GM10266 (cell line): Measurements from ENCODE around the gene ZNF784.

Experiments used
- DNase-seq: peaks from one replicate; pipeline ENCODE4 v3.0.0; 2012; ENCODE audit errors: extremely low spot score
- CTCF ChIP-seq: IDR thresholded peaks from 2 replicates; pipeline ENCODE4 v1.5.1; 2012; ENCODE audit warnings: mild to moderate bottlenecking, low read depth; ENCODE audit not compliant: control insufficient read depth, insufficient read depth; ENCODE audit errors: missing control alignments

Gene ZNF784

DNA sequence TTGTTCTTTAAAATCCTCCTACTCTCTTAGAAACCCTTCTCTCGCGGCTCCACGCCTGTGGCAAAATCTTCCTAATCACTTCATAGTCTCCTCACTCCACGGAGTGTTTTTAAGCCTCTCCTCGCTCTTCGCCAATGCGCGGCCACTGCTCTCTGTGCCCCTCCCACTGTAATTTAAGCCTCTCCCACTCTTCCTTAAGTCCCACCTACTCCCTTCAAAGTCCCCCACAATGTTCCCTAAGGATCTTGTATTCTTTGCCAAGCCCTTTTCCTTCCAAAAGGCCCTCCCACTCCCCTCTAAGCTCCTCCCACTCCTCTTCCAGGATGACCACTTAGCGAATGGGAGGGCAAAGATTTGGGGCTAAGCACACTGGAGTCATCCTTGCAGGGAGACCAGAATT, 26.3 kb downstream of the ZNF784 start:
- DNase-seq = no peak
- no peak for TF ChIP-seq CTCF

- no peak for DNase-seq
- TF ChIP-seq CTCF = no peak
These were observed 26.9 kb downstream of the ZNF784 start for GRCh38 chr19:55597501-55597921.

DNA sequence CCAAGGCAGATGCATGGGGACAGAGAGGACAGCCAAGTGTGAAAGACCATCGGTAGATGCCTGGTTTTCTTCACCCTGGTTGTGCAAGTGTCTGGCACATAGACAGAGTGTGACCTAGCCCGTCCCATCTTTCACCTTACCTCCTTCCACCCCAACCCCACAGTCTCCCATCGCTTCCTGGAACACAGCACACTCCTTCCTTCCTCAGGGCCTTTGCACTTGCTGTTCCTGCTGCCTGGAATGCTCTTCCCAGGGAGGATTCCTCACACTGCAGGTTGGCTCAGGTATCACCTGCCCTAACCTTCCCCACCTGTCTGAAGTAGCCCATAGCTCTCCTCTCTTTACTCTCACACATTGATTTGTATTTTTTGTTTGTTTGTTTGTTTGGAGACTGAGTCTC, 28.1 kb downstream of the ZNF784 start:
- no peak for TF ChIP-seq CTCF

DNA sequence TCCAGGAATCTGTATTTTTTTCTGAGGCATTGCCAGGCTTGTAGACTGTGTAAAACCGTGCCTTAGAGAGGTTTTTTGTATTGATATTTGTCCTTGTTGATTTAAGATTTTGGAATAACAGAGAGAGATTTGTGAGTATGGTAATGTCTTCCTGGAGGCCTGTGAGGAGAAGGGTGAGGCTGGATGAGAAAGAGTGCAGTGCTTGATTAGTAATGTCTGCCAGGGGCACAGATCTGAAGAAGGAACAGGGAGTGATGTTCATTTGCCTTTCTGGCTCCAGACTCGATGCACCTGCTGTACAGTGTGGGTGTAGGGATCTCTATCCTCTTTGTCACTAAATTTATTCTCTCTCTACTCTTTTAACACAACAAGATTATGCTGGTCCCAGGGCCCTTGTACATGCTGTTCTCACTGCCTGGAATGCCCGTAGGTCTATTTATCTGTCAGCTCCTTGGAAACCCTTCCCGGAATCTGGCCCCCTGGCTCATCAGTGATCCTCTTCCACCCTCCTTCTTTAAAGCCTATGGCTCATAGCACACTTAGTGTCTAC, 29.3 kb downstream of the ZNF784 start:
- no peak for TF ChIP-seq CTCF
- no peak for DNase-seq

More for the DNA sequence above, 28.1 kb downstream of the ZNF784 start:
- DNase-seq = no peak

DNA sequence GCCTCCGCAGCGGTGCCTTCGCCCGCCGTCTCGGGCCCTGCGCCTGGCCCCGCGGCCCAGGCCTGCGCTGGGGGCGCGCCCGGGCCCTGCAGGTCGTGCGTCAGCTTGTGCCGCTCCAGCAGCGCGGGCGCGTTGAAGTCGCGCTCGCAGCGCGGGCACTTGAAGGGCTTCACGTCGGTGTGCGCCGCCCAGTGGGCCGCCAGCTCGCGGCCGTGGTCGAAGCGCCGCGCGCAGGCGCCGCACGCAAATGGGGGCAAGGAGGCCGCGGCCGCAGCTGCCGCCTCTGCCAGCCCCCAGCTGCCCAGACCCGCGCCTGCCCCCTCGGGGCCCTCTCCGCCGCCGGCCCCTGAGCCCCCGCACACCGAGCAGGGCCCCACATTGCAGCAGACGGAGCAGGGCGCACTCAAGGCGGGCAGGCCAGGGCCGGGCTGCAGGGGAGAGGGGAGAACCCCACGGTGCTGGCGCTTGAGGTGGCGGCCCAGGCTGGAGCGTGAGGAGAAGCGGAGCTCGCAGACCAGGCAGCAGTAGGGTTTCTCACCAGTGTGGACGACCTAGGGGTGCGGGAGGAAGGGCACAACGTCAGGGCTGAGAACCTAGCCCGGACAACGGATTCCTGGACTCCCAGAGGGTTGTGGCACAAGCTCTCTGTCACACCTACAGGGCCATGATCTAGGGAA, 31.1 kb downstream of the ZNF784 start:
- no peak for DNase-seq
- TF ChIP-seq CTCF = no peak

DNA sequence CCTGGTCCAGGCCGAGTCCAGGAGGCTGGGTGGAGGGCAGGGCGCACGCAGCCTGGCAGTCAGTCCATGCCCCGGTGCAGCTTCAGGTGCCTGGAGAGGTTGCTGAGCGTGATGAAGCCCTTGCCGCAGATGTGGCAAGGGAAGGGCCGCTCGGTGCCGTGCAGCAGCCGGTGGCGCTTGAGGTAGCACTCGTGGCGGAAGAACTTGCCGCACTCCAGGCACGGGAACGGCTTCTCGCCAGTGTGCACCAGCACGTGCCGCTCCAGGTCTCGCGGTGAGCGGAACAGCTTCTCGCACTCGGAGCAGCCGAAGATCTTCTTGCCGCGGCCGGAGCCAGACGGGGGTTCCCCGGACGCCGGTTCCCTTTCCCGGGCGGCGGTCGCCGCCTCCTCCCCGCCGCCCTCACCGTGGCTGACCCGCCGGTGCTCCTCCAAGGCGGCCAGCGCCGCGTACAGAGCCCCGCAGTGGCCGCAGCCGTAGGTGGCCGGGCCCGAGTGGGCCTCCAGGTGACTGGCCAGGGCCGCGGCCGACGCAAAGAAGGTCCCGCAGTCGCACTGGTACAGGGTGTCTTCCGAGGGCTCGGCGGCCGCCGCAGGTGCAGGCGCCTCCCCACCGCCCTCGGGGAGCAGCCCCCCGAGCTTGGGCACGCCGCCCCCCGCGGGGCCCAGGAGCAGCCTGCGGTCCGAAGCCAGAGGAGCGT, 31.8 kb downstream of the ZNF784 start:
- DNase-seq = no peak
- no peak for TF ChIP-seq CTCF

DNA sequence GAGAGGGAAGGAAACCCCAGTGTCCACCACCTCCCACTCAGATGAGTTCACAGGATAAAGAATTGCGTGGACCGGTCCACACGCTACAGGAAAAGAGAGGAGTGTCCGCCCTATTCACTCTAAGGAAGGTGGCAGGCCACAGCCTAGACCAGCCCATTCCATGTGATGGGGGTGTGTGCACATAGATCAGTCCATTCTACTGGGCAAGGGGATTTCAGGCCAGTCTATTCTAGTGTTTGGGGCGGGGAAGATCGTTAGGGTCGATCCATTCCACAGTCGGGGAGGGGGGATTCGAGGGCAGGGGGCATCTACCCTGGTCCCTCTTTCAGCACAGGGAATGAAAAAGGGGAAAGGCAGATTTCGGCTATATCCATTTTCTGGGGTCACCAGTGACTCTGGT, 32.8 kb downstream of the ZNF784 start:
- TF ChIP-seq CTCF = no peak
- DNase-seq = no peak
